Activated naive CD4-positive, alpha-beta T cell treated with anti-CD3 and anti-CD28 coated beads for 36 hours (primary cell): Measurements from ENCODE around the gene ALKBH5. TPM values are rescaled to one million over a fixed set of nuclear protein-coding genes. Genes with fewer than 3 reads are reported as not detected.

Experiments used
- CTCF ChIA-PET: fragments of 350-600 bp; sonication (Branson Sonifier 250); formaldehyde crosslinking; loops from one replicate; lab custom pipeline; 2021; ENCODE audit warnings: antibody characterized with exemption; lab: Charles Lee
- DNase-seq: peaks from one replicate; pipeline ENCODE4 v3.0.0-alpha.2; 2020
- H3K27ac Mint-ChIP-seq: one replicate; pipeline ENCODE4 v1.8.0; 2021; ENCODE audit warnings: mild to moderate bottlenecking, mixed read lengths
- H3K27me3 Mint-ChIP-seq: one replicate; pipeline ENCODE4 v1.8.0; 2021; ENCODE audit warnings: low read depth, mixed read lengths
- H3K36me3 Mint-ChIP-seq: one replicate; pipeline ENCODE4 v1.8.0; 2021; ENCODE audit warnings: low read depth, mixed read lengths
- H3K4me1 Mint-ChIP-seq: one replicate; pipeline ENCODE4 v1.8.0; 2021; ENCODE audit warnings: low read depth, mixed read lengths
- H3K4me3 Mint-ChIP-seq: one replicate; pipeline ENCODE4 v1.8.0; 2021; ENCODE audit warnings: mild to moderate bottlenecking, moderate library complexity, mixed read lengths
- H3K9me3 Mint-ChIP-seq: one replicate; pipeline ENCODE4 v1.8.0; 2021; ENCODE audit warnings: mixed read lengths
- intact Hi-C: fragments of 100-400 bp; cut with micrococcal nuclease; formaldehyde crosslinking; loops from one replicate; pipeline ENCODE4 v1.15.1; 2023
- total RNA-seq, 2 experiments: library from RNA; stranded (reverse); gene quantifications; one replicate each; pipeline ENCODE4 v1.2.3, GENCODE V29; 2021

Gene ALKBH5
- total RNA-seq, 2 experiments from 2014 or later, result 83.4 to 86.7 TPM

GRCh38 chr17:18181358-18181757 is 2.3 kb upstream of the ALKBH5 start:
- peak overlapping the region; percentile 96 for H3K27ac Mint-ChIP-seq
- H3K27me3 Mint-ChIP-seq, result no peaks in the 10 kb centered on the region
- CTCF ChIA-PET, result interaction anchor here (0.6 to 1.9 kb wide), 4 partner anchors 10 to 1896 kb away, joined by 3 to 10 read pairs (median 8); no protein-coding TSS in a partner anchor
- peaks cover 31% of the 10 kb centered on the region for H3K4me1 Mint-ChIP-seq
- peak overlapping the region; percentile 47 for H3K4me3 Mint-ChIP-seq
- no peaks in the 10 kb centered on the region for H3K9me3 Mint-ChIP-seq
- H3K36me3 Mint-ChIP-seq, result peaks cover 8% of the 10 kb centered on the region
- intact Hi-C loops, result loop anchor here (5.0 to 10.0 kb wide), 3 partner anchors 181 to 707 kb away; partner anchors contain the start of genes MED9 and SHMT1
- DNase-seq, result peak; percentile 77

GRCh38 chr17:18182110-18182977 is 1.3 kb upstream of the ALKBH5 start:
- peak; percentile 24 for DNase-seq
- Mint-ChIP-seq H3K27me3 (no peaks in the 10 kb centered on the region), H3K9me3 (no peaks in the 10 kb centered on the region), H3K4me3 (peak overlapping the region; percentile 96), H3K36me3 (peaks cover 16% of the 10 kb centered on the region), H3K4me1 (peaks cover 40% of the 10 kb centered on the region), H3K27ac (peak overlapping the region; percentile 96)
- intact Hi-C loops, result loop anchor here (1.0 to 10.0 kb wide), 10 partner anchors 28 to 1180 kb away; partner anchors contain the start of genes B9D1, DRC3, DRG2 and MED9
- CTCF ChIA-PET, result interaction anchor here (0.7 to 1.9 kb wide), 5 partner anchors 9 to 95 kb away, joined by 3 to 10 read pairs (median 4); no protein-coding TSS in a partner anchor

- no peaks in the 10 kb centered on the region for H3K9me3 Mint-ChIP-seq
- peaks cover 22% of the 10 kb centered on the region for H3K36me3 Mint-ChIP-seq
- peak overlapping the region; percentile 96 for H3K27ac Mint-ChIP-seq
- intact Hi-C loops, result loop anchor here (1.0 to 10.0 kb wide), 16 partner anchors 25 to 1180 kb away; partner anchors contain the start of genes ATPAF2, B9D1, DRC3 and DRG2
- CTCF ChIA-PET, result interaction anchor here (0.7 to 1.9 kb wide), 4 partner anchors 8 to 96 kb away, joined by 3 to 10 read pairs (median 4); no protein-coding TSS in a partner anchor
- peak overlapping the region; percentile 96 for H3K4me3 Mint-ChIP-seq
- peak; percentile 81 for DNase-seq
- no peaks in the 10 kb centered on the region for H3K27me3 Mint-ChIP-seq
- peaks cover 46% of the 10 kb centered on the region for H3K4me1 Mint-ChIP-seq
Measured at GRCh38 chr17:18182978-18183333, 672 bp upstream of the ALKBH5 start.

- Mint-ChIP-seq H3K27me3 (no peaks in the 10 kb centered on the region), H3K36me3 (peaks cover 31% of the 10 kb centered on the region), H3K27ac (peak overlapping the region; percentile 85), H3K4me3 (peak overlapping the region; percentile 96), H3K4me1 (peaks cover 56% of the 10 kb centered on the region), H3K9me3 (no peaks in the 10 kb centered on the region)
- DNase-seq, result peak; percentile 85
- intact Hi-C loops, result loop anchor here (1.0 to 10.0 kb wide), 4 partner anchors 43 to 710 kb away; partner anchors contain the start of genes MED9 and SHMT1
- CTCF ChIA-PET, result interaction anchor here (0.6 to 1.5 kb wide), 6 partner anchors 21 to 60 kb away, joined by 3 to 5 read pairs (median 4); no protein-coding TSS in a partner anchor
Measured at GRCh38 chr17:18184143-18185031, 759 bp downstream of the ALKBH5 start.

- Mint-ChIP-seq H3K27me3 (no peaks in the 10 kb centered on the region), H3K4me1 (peaks cover 64% of the 10 kb centered on the region), H3K4me3 (peak overlapping the region; percentile 96), H3K36me3 (peaks cover 37% of the 10 kb centered on the region), H3K9me3 (no peaks in the 10 kb centered on the region), H3K27ac (peak overlapping the region; percentile 85)
- intact Hi-C loops, result loop anchor here (10.0 kb wide), 1 partner anchor 711 kb away; the partner anchor contains the start of gene MED9
- no peak for DNase-seq
- CTCF ChIA-PET, result interaction anchor here (1.4 to 1.6 kb wide), 2 partner anchors 14 to 40 kb away, joined by 3 to 5 read pairs; no protein-coding TSS in a partner anchor
Measured at GRCh38 chr17:18185391-18185790, 1.8 kb downstream of the ALKBH5 start.

- DNase-seq, result no peak
- no peaks in the 10 kb centered on the region for H3K27me3 Mint-ChIP-seq
- H3K9me3 Mint-ChIP-seq, result no peaks in the 10 kb centered on the region
- intact Hi-C loops, result loop anchor here (10.0 kb wide), 1 partner anchor 711 kb away; the partner anchor contains the start of gene MED9
- CTCF ChIA-PET, result interaction anchor here (1.4 to 1.6 kb wide), 2 partner anchors 13 to 40 kb away, joined by 3 to 5 read pairs; no protein-coding TSS in a partner anchor
- peaks cover 65% of the 10 kb centered on the region for H3K4me1 Mint-ChIP-seq
- peak overlapping the region; percentile 96 for H3K4me3 Mint-ChIP-seq
- H3K27ac Mint-ChIP-seq, result peak overlapping the region; percentile 85
- peaks cover 37% of the 10 kb centered on the region for H3K36me3 Mint-ChIP-seq
Measured at GRCh38 chr17:18185832-18186626, 2.4 kb downstream of the ALKBH5 start.

- H3K27ac Mint-ChIP-seq, result peak overlapping the region; percentile 69
- H3K4me1 Mint-ChIP-seq, result peaks cover 65% of the 10 kb centered on the region
Measured at GRCh38 chr17:18186627-18186982, 3.0 kb downstream of the ALKBH5 start.

GRCh38 chr17:18187226-18187625 is 3.6 kb downstream of the ALKBH5 start:
- H3K4me1 Mint-ChIP-seq, result peaks cover 65% of the 10 kb centered on the region
- peak overlapping the region; percentile 69 for H3K27ac Mint-ChIP-seq
- H3K9me3 Mint-ChIP-seq, result no peaks in the 10 kb centered on the region
- H3K36me3 Mint-ChIP-seq, result peaks cover 37% of the 10 kb centered on the region
- DNase-seq, result no peak
- peak overlapping the region; percentile 96 for H3K4me3 Mint-ChIP-seq
- H3K27me3 Mint-ChIP-seq, result no peaks in the 10 kb centered on the region
- CTCF ChIA-PET, result no interaction called here
- intact Hi-C loops, result loop anchor here (10.0 kb wide), 1 partner anchor 712 kb away; the partner anchor contains the start of gene MED9

More at GRCh38 chr17:18186627-18186982, 3.0 kb downstream of the ALKBH5 start:
- CTCF ChIA-PET, result interaction anchor here (1.4 to 1.6 kb wide), 2 partner anchors 12 to 41 kb away, joined by 3 to 5 read pairs; no protein-coding TSS in a partner anchor
- DNase-seq, result no peak
- intact Hi-C loops, result loop anchor here (10.0 kb wide), 1 partner anchor 712 kb away; the partner anchor contains the start of gene MED9
- no peaks in the 10 kb centered on the region for H3K9me3 Mint-ChIP-seq
- no peaks in the 10 kb centered on the region for H3K27me3 Mint-ChIP-seq
- peaks cover 37% of the 10 kb centered on the region for H3K36me3 Mint-ChIP-seq
- H3K4me3 Mint-ChIP-seq, result peak overlapping the region; percentile 96

- no peaks in the 10 kb centered on the region for H3K9me3 Mint-ChIP-seq
- intact Hi-C loops, result loop anchor here (10.0 kb wide), 1 partner anchor 713 kb away; the partner anchor contains the start of gene MED9
- DNase-seq, result peak; percentile 14
Measured at GRCh38 chr17:18187821-18188761, 4.5 kb downstream of the ALKBH5 start.

More at GRCh38 chr17:18187821-18188761, 4.5 kb downstream of the ALKBH5 start:
- CTCF ChIA-PET, result interaction anchor here (0.7 to 1.8 kb wide), 6 partner anchors 28 to 228 kb away, joined by 3 to 4 read pairs (median 4); no protein-coding TSS in a partner anchor
- peaks cover 37% of the 10 kb centered on the region for H3K36me3 Mint-ChIP-seq
- H3K27me3 Mint-ChIP-seq, result no peaks in the 10 kb centered on the region
- peak overlapping the region; percentile 54 for H3K27ac Mint-ChIP-seq
- H3K4me3 Mint-ChIP-seq, result peak overlapping the region; percentile 96
- peaks cover 68% of the 10 kb centered on the region for H3K4me1 Mint-ChIP-seq
